ENCODE results near the gene BAX. TPM values are rescaled to one million over a fixed set of nuclear protein-coding genes. Genes with fewer than 3 reads are reported as not detected.

BAX gene
- total and polyA plus RNA-seq, 2 of the 13 experiments (the other 11 are each of a cell fraction or from before 2014, with no cell fraction given), result 139 to 176 TPM

DNA sequence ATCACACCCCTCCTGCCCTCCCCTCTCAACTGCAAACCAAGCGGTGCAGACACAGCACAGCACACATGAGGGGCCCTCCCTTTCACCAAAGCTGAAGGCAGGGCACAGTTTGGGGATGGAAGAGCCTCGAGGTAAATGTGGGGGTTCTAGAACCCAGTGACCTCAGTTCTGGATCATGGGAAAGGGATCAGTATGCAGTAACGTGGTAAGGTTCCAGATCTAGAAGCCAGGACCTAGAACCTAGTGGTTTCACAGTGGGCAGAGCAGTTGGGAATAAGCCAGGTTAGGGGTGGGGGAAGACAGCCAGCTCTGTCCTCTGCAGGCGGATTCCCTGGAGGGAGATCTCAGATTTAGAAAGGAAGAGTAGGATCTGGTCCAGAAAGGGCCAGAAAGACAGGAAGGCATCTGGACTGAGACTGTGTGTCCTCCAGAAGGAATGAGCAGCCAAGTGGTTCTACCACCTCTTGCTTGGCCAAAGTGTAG, 13.5 kb downstream of the BAX start (continued):
- TF ChIP-seq KLF6 (CRISPR knock-in tag; IDR thresholded peaks at IDR 0.05), result peak; percentile 7; the same call in 1 of the 2 replicates
- peak; percentile 60 for TF ChIP-seq RBM39 (IDR thresholded peaks at IDR 0.05; ENCODE audit: low read depth, low read length, poor library complexity, severe bottlenecking)
- TF ChIP-seq ZNF75D (CRISPR knock-in tag; IDR thresholded peaks at IDR 0.05; ENCODE audit: borderline replicate concordance), result no peak

DNA sequence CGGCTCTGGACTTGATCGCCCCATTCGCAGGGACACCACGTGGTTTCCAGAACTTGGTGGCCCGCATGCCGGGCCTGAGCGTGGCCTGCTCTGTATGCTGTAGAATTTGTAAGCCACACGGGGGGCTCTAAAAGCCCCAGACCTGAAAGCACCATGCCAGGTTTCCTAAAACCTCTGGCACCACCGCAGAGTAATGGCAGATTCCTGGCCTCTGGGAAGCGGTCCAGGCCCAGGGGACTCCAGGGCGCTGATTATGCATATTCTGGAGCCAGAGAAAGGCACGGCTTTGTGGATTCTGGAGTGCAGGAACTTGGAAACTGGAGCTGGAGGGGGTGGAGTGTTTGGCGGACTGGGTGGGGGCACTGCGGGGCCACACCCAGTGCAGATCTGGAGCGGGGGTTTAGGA, 14.1 kb downstream of the BAX start:
- BruUV-seq (replicated peaks), result no TSS peak
- ChIA-PET POLR2A (interaction anchor here (1.0 to 5.6 kb wide), 7 partner anchors 9 to 181 kb away, joined by 4 to 153 read pairs (median 12); partner anchors contain the start of genes BAX, DHDH, GYS1 and PPP1R15A), CTCF (ENCODE audit: low intra/inter-chr PET ratio, low total read pairs) (no interaction called here)
- intact Hi-C loops (cut with micrococcal nuclease; ENCODE audit: unreplicated experiment), result loop anchor here (1.0 to 10.0 kb wide), 3 partner anchors 23 to 184 kb away; partner anchors contain the start of gene PPP1R15A
- H3K36me3 ChIP-seq (replicated peaks in 1 of 2; ENCODE audit: control insufficient read depth in 1 of 2, insufficient read depth in 2 of 2, low read length in 2 of 2), result peaks cover 5 to 28% of the 10 kb centered on the region in 2 experiments
- H2AFZ ChIP-seq (ENCODE audit: low read length), result no peak overlapping the region
- FAIRE-seq (no peak), ATAC-seq (peak; percentile 1), DNase-seq (ENCODE audit: low spot score) (no peak)
- H3K9ac ChIP-seq (ENCODE audit: insufficient read depth, low read depth, low read length), result no peak overlapping the region
- no peak overlapping the region for H3K4me2 ChIP-seq (ENCODE audit: low read depth, low read length)
- 100% methylated on average over 4 of the region's 15 CpGs for WGBS (ENCODE audit: low lambda C conversion rate)
- H3K9me3 ChIP-seq (ENCODE audit: low read length), result no peaks in the 10 kb centered on the region
- in situ Hi-C loops (cut with HindIII; ENCODE audit: extremely low pct_ligation_motif_present, low pct_unique_long_range_greater_than_20kb), result no loop called here
- no peak overlapping the region for H3K4me3 ChIP-seq (replicated peaks in 1 of 3; ENCODE audit: insufficient read depth in 1 of 3, low read depth in 2 of 3, low read length in 3 of 3)
- peaks cover 24% of the 10 kb centered on the region for H3K4me1 ChIP-seq (ENCODE audit: insufficient read depth, low read length)
- TF ChIP-seq MAFK (conservative IDR thresholded peaks at IDR 0.05 in 1 of 2, IDR thresholded peaks at IDR 0.05 in 1 of 2; ENCODE audit: low read length in 2 of 2) (peak; percentile 52 to 69; a peak in 3 of 4 replicates), AGO1 (IDR thresholded peaks at IDR 0.05; ENCODE audit: low read depth, low read length, poor library complexity, severe bottlenecking) (peak; percentile 95), MAFF (IDR thresholded peaks at IDR 0.05; ENCODE audit: low read depth, low read length) (peak; percentile 33; the same call in 1 of the 2 replicates)
- TF ChIP-seq, protein P1, sequence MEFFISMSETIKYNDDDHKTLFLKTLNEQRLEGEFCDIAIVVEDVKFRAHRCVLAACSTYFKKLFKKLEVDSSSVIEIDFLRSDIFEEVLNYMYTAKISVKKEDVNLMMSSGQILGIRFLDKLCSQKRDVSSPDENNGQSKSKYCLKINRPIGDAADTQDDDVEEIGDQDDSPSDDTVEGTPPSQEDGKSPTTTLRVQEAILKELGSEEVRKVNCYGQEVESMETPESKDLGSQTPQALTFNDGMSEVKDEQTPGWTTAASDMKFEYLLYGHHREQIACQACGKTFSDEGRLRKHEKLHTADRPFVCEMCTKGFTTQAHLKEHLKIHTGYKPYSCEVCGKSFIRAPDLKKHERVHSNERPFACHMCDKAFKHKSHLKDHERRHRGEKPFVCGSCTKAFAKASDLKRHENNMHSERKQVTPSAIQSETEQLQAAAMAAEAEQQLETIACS (CRISPR knock-in tag; IDR thresholded peaks at IDR 0.05), result no peak
- peaks cover 25% of the 10 kb centered on the region for H3K79me2 ChIP-seq (ENCODE audit: insufficient read depth, low read length)
- peak overlapping the region; percentile 86 for H3K27ac ChIP-seq (ENCODE audit: extremely low read length, insufficient read depth, low read length)
- H4K20me1 ChIP-seq (ENCODE audit: insufficient read depth, low read length), result peaks cover 33% of the 10 kb centered on the region
- no peaks in the 10 kb centered on the region; a peak in 1 of 5 replicates for H3K27me3 ChIP-seq (ENCODE audit: control insufficient read depth in 1 of 2, insufficient read depth in 2 of 2, low read length in 2 of 2)
